ENCODE measurements around the gene ELAVL4. TPM values are rescaled to one million over a fixed set of nuclear protein-coding genes. Genes with fewer than 3 reads are reported as not detected.

Gene ELAVL4
- polyA plus RNA-seq (2013, experiment 1 of 2; ENCODE audit: insufficient read length): not detected
- 0.22 TPM for polyA plus RNA-seq (2013, experiment 2 of 2; ENCODE audit: insufficient read length)

DNA sequence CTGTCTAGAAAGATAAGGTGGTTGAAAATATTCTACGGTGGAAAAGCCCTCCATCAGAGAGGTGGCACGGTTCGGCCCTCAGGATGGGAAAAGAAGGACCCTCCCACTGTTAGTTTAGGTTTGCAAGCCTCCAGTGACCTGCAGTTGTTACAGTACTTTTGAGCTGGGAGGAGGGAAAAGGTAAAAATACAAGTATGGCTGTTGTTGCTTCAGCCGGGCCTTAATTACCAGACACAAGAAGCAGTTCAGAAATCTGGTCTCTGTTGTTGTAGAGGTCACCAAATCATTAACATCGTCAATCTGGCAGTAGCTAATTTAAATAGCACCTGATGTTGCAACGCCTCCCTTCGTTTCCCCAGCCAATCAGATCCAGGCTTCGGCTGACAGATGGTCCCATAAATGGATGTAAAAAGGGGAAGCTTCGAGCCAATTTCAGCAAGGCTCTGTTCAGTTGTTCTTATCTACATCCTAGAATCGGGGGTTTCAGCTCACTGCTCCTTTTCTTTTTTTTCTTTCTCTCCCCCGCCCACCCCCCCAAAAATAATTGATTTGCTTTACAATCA is at the start of gene ELAVL4:
TSS of gene ELAVL4 (plus strand) at position 424 of the 563 bp plus-strand sequence. CDS start 270 bp downstream, outside the sequence.
- DNase-seq: no peak

DNA sequence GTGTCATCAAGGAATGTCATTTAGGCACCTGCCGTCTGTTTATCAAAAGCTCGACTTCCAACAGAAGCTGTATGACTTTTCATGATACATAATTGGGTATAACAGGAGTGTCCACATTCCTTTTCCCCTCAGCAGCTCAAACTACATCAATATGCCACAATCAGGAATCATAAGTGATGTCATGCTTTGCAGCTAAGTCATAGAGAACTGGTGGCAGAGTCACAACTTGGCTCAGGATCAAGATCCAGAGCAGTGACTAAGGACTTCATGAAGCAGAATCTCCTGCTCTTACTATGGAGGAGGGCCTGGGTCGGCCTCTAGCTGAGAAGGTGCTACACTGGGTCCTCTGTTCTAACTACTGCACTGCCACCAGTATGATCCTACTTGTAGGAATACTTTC is 48.4 kb upstream of the ELAVL4 start:
- peak; percentile 13 for DNase-seq

GRCh38 chr1:50066806-50067205 is 41.9 kb upstream of the ELAVL4 start:
- no peak for DNase-seq

DNA sequence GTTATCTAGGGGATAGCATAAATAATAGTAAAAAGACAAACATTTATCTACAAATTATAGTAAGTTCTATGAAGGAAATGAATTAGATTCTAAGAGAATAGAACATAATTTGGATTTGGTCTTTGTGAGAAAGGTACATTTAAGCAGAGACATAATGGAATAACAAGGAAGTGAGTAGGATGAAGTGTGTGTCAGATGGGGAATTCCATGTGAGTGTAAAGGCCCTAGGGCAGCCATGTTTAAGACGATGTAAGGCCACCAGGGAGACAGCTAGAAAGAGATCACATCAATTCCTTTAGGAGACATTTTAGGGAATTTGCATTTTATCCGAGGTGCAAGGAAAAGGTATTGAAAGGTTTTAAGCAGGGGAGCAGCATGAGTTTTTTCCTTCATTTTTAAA is 33.8 kb upstream of the ELAVL4 start:
- no peak for DNase-seq

GRCh38 chr1:50077273-50077672 is 31.4 kb upstream of the ELAVL4 start:
- no peak for DNase-seq

GRCh38 chr1:50080904-50081586 is 27.7 kb upstream of the ELAVL4 start:
- DNase-seq: peak; percentile 1

DNA sequence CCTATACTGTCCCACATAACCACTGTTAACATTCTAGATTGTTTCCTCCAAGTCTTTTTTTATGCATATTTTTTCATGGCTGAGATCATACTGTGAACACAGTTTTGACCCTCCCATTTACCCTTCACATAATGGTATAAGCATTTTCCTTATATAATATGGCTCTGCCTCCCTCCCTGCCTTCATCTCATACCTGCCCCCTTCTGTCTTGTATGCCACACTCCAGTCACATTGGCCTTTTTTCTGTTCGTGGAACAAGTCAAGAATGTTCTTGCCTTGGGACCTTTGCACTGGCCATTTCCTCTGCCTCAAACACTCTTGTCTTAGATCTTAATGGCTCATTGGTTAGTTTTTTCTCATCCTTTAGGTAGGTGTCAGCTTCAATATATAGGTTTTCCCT is 24.3 kb upstream of the ELAVL4 start:
- DNase-seq: no peak

DNA sequence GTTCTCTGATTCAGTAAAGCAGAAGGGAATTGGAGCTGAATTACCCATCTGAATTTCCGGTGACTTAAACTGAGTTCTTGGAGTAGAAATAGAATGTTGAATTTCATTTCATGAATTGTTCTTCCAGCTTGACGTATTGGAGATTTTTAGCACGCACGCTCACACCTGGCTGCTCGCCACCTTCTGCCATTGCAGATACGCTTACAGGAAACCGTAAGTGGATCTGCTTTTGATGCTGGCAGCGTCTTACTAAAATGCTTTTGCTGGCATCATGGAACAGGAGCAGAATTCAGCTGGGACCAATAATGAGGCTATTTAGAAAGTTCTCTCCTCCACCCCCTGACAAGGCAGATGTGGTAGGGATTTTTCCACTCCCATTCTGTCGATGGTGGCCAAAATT is 17.7 kb upstream of the ELAVL4 start:
- no peak for DNase-seq

- no peak for DNase-seq
These were observed 13.0 kb upstream of the ELAVL4 start for GRCh38 chr1:50095716-50096115.

GRCh38 chr1:50097021-50097679 is 11.6 kb upstream of the ELAVL4 start:
- DNase-seq: no peak

- no peak for DNase-seq
These were observed 10.9 kb upstream of the ELAVL4 start for GRCh38 chr1:50097791-50098190.

GRCh38 chr1:50098591-50099021 is 10.1 kb upstream of the ELAVL4 start:
- DNase-seq: no peak

GRCh38 chr1:50099654-50100053 is 9.1 kb upstream of the ELAVL4 start:
- DNase-seq: no peak

GRCh38 chr1:50103615-50104081 is 5.1 kb upstream of the ELAVL4 start:
- no peak for DNase-seq

DNA sequence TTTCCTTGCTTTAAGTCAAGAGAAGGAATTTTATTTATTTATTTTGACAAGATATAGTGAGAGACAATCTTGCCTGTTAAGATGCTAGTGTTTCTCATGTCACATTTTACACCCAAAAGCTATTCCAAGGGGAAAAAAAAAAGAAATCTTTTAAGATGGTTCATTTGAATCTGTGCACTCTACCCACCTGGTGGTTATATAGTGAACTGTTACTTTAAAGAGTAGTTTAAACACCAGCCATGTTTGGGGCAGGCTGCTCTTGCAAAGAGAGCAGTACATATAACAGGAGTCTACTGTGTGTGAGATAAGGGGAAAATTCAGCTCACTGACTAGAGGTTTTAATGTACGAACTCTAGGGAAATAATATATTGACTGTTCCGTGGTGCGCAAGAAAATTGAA is 3.3 kb upstream of the ELAVL4 start:
- DNase-seq: no peak

- DNase-seq: no peak
These were observed 2.5 kb upstream of the ELAVL4 start for GRCh38 chr1:50106095-50106761.

DNA sequence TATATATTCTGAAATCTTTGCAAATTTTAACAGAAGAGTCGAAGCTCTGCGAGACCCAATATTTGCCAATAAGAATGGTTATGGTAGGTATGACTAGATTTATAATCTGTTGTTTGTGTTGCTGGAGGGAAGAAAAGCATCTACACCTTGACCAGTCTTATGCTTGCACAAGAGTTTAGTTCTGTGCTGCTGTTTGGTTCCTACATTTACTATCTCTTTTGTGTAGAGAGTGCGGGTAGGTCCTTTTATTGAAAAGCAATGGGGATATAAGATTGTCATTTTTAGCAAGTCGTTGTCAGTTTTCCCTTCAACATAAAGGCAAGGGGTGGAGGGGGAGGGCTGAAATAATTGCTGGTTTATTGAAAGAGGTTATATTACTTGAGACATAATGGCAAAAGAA is 396 bp downstream of the ELAVL4 start:
- no peak for DNase-seq

DNA sequence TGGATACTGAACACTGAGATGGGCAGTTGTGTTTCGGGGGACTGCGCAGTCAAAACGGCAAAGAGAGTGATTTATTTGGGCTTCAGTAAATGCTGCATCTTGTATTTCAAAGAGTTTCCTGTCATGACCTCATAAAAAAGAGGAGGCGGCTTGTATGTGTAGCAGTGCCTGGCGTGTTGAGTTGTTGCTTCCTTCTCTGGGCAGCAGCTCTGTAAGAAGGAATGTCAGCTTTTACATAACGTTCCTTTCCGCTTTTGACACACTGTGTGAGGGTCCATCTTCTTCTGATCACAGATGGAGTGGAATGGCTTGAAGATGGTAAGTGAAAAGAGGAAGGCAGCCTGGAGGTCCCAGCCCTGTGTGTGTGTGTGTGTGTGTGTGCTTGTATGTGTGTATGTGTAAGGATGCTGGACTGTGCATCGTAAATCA is 941 bp downstream of the ELAVL4 start:
- DNase-seq: peak; percentile 18

DNA sequence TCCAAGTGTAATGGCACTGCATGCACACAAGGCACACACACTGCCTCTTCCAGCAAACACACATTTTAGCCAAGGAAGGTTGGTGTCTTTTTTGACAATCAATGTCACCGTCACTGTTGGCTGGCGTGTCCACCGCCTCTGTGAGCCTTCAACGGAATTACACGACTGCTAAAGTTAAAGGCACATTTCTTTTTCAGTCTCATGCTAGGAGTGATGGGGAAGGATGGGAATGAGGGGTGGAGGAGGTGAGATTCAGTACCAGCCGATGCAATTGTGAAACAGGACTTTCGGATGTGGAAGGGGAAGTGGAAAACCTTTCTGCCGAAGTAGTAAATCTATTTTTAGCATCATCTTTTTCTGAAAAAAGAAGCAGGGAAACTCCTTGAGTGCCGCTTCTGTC is 1.4 kb downstream of the ELAVL4 start:
- DNase-seq: no peak

DNA sequence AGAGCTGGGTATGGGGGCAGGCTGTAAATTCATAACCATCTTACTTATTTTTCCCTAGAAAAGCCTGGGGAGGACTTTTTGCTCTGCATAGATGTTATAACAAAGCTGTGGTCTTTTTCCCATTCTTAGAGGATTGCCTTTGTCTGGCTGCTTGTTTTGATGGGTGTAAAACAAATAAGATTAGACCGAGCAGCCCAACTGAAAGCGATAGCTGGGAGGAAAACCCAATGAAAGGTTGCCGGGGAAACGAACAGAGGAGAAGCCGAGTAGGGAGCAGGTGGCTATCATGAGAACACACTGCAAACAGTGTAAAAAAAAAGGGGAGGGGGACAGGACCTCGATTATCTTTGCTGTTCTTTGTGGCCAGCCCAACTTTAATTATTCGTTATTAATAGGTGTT is 1.9 kb downstream of the ELAVL4 start:
- no peak for DNase-seq

DNA sequence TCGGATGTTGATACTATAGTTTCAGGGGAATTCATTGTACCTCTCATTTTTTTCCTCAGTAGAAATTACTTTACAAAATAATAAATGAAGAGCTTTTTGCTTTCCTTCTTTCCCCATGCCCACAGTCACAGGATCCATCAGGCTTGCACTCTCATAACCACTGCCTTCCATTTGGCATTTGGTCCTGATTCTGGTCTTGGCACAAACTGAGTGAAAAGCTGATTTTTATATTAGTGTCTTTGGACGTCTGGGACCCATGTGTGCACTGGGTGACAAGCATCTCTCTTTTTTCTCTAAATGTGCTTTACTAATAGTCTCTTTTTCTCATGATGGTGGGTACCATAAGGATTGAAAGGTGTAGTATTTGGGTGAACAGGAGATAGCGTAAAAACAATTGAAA is 2.8 kb downstream of the ELAVL4 start:
- no peak for DNase-seq

DNA sequence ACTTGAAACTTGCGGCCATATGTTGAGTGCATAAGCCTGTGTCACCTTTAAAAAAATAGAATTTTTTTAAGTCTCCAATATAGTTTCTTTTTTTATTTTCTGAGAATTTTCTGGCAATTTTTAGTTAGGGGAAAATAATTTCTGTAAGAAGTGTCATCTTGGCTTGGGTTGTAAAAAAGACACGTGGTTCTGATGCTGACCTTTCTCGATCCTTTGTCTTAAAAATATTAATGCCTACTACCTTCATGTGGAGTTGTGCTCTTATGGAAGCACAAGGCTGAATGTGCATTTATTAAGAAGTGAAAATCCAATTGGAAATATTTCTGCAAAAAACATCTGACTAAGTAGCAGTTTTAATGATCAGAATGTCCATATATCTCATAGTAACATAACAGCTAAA is 3.5 kb downstream of the ELAVL4 start:
- DNase-seq: no peak

DNA sequence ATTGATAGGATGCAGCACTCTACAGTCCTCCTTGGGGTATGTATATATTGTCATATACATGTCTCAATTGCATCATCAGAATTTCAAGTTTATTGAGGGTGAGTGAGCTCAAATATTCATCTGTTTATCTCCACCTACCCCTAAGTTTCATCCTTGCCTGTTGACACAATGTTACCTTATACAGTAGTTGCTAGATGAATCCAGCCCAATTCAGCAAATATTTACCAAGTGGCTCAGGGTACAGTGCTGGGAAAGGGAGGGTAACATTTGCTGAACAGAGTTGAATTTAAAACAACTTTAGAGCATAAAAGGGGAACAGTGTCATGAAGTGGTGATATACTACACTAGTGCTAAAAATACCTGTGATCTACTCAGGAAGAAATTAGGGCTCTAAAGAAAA is 14.4 kb downstream of the ELAVL4 start:
- no peak for DNase-seq

Measured in fibroblast of skin of scalp (primary cell).